Measurements from ENCODE around the gene CSNK2B. TPM values are rescaled to one million over a fixed set of nuclear protein-coding genes. Genes with fewer than 3 reads are reported as not detected.

The CSNK2B gene
- total and polyA plus RNA-seq, 9 of the 15 experiments (the other 6 are each of a cell fraction or from before 2014, with no cell fraction given), result 120 to 1,126 (median 529) TPM

DNA sequence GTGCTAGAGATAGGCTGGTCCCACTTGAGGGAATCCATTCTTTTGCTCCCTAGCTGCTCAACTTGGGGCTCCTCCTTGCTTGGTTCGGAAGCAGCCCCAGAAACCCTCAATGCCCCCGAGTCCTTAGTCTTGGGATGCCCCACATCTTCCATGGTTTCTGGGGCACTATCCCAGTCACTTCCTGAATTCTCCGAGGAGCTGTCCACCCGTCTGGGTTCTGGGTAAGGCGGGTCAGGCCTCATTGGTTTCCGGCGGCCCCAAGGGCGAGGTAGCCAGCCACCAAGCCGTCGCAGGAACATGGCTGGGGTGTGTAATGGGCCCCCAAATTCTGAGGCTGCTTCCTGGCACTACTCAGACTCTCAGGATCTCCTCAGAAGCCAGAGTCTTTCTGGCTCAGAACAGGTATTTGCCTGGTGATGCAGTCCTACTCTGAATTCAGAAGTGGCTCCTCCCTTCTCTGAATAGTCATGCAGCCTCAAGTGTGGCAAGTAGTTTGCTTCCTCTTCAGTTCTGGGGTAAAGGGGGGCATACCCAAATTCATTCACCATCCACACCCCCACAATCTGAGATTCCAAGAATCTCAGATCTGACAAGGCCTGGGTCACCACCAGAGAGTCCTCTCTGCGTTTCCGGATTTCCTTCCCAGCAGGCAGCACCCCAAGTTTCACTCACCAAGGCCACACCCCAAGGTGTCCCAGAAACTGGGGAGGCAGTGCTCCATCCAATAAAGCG, 6.1 kb upstream of the CSNK2B start (continued):
- TF ChIP-seq, protein P1, sequence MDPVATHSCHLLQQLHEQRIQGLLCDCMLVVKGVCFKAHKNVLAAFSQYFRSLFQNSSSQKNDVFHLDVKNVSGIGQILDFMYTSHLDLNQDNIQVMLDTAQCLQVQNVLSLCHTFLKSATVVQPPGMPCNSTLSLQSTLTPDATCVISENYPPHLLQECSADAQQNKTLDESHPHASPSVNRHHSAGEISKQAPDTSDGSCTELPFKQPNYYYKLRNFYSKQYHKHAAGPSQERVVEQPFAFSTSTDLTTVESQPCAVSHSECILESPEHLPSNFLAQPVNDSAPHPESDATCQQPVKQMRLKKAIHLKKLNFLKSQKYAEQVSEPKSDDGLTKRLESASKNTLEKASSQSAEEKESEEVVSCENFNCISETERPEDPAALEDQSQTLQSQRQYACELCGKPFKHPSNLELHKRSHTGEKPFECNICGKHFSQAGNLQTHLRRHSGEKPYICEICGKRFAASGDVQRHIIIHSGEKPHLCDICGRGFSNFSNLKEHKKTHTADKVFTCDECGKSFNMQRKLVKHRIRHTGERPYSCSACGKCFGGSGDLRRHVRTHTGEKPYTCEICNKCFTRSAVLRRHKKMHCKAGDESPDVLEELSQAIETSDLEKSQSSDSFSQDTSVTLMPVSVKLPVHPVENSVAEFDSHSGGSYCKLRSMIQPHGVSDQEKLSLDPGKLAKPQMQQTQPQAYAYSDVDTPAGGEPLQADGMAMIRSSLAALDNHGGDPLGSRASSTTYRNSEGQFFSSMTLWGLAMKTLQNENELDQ (CRISPR knock-in tag; IDR thresholded peaks at IDR 0.05; ENCODE audit: borderline replicate concordance), result no peak
- no peak for TF ChIP-seq RHOXF2B (CRISPR knock-in tag; conservative IDR thresholded peaks at IDR 0.05)
- TF ChIP-seq, protein P2, sequence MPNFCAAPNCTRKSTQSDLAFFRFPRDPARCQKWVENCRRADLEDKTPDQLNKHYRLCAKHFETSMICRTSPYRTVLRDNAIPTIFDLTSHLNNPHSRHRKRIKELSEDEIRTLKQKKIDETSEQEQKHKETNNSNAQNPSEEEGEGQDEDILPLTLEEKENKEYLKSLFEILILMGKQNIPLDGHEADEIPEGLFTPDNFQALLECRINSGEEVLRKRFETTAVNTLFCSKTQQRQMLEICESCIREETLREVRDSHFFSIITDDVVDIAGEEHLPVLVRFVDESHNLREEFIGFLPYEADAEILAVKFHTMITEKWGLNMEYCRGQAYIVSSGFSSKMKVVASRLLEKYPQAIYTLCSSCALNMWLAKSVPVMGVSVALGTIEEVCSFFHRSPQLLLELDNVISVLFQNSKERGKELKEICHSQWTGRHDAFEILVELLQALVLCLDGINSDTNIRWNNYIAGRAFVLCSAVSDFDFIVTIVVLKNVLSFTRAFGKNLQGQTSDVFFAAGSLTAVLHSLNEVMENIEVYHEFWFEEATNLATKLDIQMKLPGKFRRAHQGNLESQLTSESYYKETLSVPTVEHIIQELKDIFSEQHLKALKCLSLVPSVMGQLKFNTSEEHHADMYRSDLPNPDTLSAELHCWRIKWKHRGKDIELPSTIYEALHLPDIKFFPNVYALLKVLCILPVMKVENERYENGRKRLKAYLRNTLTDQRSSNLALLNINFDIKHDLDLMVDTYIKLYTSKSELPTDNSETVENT (CRISPR knock-in tag; IDR thresholded peaks at IDR 0.05), result peak; percentile 16; the same call in 1 of the 2 replicates
- TF ChIP-seq EGR1 (conservative IDR thresholded peaks at IDR 0.05), result no peak
- peak; percentile 69 for TF ChIP-seq ZNF57 (CRISPR knock-in tag; IDR thresholded peaks at IDR 0.05)
- TF ChIP-seq, protein P3, sequence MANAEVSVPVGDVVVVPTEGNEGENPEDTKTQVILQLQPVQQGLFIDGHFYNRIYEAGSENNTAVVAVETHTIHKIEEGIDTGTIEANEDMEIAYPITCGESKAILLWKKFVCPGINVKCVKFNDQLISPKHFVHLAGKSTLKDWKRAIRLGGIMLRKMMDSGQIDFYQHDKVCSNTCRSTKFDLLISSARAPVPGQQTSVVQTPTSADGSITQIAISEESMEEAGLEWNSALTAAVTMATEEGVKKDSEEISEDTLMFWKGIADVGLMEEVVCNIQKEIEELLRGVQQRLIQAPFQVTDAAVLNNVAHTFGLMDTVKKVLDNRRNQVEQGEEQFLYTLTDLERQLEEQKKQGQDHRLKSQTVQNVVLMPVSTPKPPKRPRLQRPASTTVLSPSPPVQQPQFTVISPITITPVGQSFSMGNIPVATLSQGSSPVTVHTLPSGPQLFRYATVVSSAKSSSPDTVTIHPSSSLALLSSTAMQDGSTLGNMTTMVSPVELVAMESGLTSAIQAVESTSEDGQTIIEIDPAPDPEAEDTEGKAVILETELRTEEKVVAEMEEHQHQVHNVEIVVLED (CRISPR knock-in tag; IDR thresholded peaks at IDR 0.05), result no peak
- TF ChIP-seq, protein P4, sequence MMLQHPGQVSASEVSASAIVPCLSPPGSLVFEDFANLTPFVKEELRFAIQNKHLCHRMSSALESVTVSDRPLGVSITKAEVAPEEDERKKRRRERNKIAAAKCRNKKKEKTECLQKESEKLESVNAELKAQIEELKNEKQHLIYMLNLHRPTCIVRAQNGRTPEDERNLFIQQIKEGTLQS (IDR thresholded peaks at IDR 0.05), result no peak
- TF ChIP-seq, protein P4 (CRISPR knock-in tag; conservative IDR thresholded peaks at IDR 0.05), result peak; percentile 28; the same call in 1 of the 2 replicates
- TF ChIP-seq ZSCAN29 (IDR thresholded peaks at IDR 0.05), result no peak
- TF ChIP-seq RFX5 (IDR thresholded peaks at IDR 0.05; ENCODE audit: low read depth, low read length), result no peak
- TF ChIP-seq ZNF133 (CRISPR knock-in tag; IDR thresholded peaks at IDR 0.05), result no peak
- TF ChIP-seq, protein P5, sequence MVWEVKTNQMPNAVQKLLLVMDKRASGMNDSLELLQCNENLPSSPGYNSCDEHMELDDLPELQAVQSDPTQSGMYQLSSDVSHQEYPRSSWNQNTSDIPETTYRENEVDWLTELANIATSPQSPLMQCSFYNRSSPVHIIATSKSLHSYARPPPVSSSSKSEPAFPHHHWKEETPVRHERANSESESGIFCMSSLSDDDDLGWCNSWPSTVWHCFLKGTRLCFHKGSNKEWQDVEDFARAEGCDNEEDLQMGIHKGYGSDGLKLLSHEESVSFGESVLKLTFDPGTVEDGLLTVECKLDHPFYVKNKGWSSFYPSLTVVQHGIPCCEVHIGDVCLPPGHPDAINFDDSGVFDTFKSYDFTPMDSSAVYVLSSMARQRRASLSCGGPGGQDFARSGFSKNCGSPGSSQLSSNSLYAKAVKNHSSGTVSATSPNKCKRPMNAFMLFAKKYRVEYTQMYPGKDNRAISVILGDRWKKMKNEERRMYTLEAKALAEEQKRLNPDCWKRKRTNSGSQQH (CRISPR knock-in tag; IDR thresholded peaks at IDR 0.05), result no peak
- TF ChIP-seq, protein P6, sequence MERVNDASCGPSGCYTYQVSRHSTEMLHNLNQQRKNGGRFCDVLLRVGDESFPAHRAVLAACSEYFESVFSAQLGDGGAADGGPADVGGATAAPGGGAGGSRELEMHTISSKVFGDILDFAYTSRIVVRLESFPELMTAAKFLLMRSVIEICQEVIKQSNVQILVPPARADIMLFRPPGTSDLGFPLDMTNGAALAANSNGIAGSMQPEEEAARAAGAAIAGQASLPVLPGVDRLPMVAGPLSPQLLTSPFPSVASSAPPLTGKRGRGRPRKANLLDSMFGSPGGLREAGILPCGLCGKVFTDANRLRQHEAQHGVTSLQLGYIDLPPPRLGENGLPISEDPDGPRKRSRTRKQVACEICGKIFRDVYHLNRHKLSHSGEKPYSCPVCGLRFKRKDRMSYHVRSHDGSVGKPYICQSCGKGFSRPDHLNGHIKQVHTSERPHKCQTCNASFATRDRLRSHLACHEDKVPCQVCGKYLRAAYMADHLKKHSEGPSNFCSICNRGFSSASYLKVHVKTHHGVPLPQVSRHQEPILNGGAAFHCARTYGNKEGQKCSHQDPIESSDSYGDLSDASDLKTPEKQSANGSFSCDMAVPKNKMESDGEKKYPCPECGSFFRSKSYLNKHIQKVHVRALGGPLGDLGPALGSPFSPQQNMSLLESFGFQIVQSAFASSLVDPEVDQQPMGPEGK (CRISPR knock-in tag; IDR thresholded peaks at IDR 0.05; ENCODE audit: borderline replicate concordance), result no peak
- no peak for TF ChIP-seq NFYB (IDR thresholded peaks at IDR 0.05; ENCODE audit: extremely low read depth, insufficient read length)
